Occipital lobe (tissue), 2 donors: Measurements from ENCODE around the gene MALAT1. TPM values are rescaled to one million over a fixed set of nuclear protein-coding genes. Genes with fewer than 3 reads are reported as not detected.
"Not testable (repeated sequence)": the region's sequence is repeated elsewhere in the genome, so short reads cannot be mapped to it uniquely, and the experiment has no call there.

Experiments
- DNase-seq: peaks from one replicate; lab custom pipeline; 2025; lab: John Stamatoyannopoulos, UW
- total RNA-seq: library from RNA; depleted of rRNA; stranded (reverse); fragments of >200 nt; gene quantifications from one replicate; pipeline ENCODE4 v1.2.3, GENCODE V29; 2014

Gene MALAT1
- total RNA-seq, 1 donor from 2014 or later: 11,800 TPM

- not testable (repeated sequence) for DNase-seq
Measured at GRCh38 chr11:65518941-65519549, 20.2 kb downstream of the MALAT1 start.

DNA sequence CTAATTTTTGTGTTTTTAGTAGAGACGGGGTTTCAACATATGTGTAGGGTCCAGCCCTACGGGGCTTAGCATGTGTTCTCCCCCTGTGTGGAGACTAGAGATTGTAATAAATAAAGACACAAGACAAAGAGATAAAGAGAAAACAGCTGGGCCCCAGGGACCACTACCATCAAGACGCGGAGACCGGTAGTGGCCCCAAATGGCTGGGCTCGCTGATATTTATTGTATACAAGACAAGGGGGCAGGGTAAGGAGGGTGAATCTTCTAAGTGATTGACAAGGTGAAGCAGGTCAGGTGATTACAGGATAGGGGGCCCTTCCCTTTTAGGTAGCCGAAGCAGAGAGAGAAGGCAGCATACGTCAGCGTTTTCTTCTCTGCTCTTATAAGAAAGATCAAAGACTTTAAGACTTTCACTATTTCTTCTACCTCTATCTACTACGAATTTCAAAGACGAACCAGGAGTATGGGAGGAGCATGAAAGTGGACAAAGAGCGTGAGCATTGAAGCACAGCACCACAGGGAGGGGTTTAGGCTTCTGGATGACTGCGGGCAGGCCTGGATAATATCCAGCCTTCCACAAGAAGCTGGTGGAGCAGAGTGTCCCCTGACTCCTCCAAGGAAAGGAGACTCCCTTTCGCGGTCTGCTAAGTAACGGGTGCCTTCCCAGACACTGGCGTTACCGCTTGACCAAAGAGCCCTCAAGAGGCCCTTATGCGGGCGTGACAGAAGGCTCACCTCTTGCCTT is 23.1 kb downstream of the MALAT1 start:
- not testable (repeated sequence) for DNase-seq

GRCh38 chr11:65522718-65523630 is 24.1 kb downstream of the MALAT1 start:
- not testable (repeated sequence) for DNase-seq

DNA sequence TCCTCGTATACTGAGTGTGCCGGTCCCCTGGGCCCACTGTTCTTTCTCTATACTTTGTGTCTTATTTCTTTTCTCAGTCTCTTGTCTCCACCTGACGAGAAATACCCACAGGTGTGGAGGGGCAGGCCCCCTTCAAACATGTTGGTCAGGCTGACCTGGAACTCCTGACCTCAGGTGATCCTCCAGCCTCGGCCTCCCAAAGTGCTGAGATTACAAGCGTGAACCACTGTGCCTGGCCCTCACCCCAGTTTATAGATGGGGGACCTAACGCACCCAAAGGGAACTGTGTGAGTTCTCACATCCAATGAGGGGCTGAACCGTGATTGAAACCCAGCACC is 24.8 kb downstream of the MALAT1 start:
- not testable (repeated sequence) for DNase-seq

GRCh38 chr11:65524014-65524740 is 25.3 kb downstream of the MALAT1 start:
- no peak for DNase-seq

DNA sequence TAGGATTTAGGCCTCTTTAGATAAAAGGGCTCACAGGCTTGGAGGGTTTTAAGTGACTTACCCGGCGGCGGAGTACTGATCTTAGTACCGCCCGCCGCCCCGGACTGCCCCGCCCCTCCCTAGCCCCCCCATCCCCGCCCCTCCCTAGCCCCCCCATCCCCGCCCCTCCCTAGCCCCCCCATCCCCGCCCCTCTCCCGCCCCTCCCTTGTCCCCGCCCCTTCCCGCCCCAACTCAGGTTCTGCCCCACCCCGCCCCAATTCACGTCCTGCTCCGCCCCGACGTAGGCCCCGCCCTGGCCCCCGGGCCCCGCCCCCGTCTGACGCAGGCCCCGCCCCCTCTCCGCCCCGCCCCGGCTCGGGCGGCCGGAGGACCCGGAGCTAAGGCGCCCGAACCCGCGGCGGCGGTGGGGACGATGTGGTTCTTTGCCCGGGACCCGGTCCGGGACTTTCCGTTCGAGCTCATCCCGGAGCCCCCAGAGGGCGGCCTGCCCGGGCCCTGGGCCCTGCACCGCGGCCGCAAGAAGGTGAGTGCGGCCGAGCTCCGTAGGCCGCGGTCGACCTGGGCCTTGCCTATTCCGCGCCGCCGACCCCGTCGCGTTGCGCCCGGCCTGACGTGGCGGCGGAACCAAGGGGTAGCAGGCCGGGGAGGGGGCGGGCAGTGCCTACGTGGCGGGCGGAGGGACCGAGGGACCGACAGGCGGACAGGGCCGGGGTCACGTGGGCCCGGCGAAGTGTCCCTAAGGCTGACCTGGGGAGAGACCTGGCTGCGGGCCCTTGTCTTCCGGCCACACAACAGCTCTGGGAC is 26.1 kb downstream of the MALAT1 start, which contains the start of gene SCYL1:
Gene SCYL1, plus strand, starts transcription at position 343 of the 805 bp plus-strand sequence. Its CDS starts 71 bp downstream, at position 414.
- peak; percentile 84 for DNase-seq

- DNase-seq: no peak
Measured at GRCh38 chr11:65525546-65526480, 27.0 kb downstream of the MALAT1 start.

GRCh38 chr11:65526744-65527143 is 27.9 kb downstream of the MALAT1 start:
- DNase-seq: no peak

DNA sequence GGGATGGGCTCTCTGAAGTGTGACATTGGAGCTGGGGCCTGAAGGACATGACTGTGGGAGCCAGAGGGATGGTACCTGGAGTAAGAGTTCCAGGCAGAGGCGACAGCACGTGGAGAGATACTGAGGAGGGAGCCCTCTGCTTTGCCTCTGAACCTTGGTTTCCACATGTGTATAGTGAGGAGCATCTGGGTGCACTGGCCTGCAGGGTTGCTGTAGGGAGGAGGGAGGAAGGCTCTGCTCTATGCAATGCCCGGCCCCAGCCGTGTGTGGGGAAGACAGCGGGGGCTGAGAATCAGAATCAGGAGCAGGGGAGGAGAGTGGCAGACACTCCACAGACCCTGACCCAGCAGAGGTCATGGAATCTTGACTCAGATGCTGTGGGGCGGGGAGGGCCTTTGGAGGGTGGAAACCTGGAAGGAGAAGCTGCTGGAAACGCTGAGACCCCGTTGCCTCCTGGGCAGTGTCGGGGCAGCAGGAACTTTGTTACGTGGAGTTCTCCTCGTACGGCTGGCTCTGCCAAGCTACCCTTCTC is 30.0 kb downstream of the MALAT1 start:
- DNase-seq: no peak

- DNase-seq: no peak
Measured at GRCh38 chr11:65529475-65530156, 30.8 kb downstream of the MALAT1 start.

GRCh38 chr11:65530157-65530496 is 31.3 kb downstream of the MALAT1 start:
- DNase-seq: no peak

GRCh38 chr11:65532388-65533064 is 33.7 kb downstream of the MALAT1 start:
- no peak for DNase-seq

GRCh38 chr11:65535102-65535501 is 36.3 kb downstream of the MALAT1 start:
- no peak for DNase-seq

DNA sequence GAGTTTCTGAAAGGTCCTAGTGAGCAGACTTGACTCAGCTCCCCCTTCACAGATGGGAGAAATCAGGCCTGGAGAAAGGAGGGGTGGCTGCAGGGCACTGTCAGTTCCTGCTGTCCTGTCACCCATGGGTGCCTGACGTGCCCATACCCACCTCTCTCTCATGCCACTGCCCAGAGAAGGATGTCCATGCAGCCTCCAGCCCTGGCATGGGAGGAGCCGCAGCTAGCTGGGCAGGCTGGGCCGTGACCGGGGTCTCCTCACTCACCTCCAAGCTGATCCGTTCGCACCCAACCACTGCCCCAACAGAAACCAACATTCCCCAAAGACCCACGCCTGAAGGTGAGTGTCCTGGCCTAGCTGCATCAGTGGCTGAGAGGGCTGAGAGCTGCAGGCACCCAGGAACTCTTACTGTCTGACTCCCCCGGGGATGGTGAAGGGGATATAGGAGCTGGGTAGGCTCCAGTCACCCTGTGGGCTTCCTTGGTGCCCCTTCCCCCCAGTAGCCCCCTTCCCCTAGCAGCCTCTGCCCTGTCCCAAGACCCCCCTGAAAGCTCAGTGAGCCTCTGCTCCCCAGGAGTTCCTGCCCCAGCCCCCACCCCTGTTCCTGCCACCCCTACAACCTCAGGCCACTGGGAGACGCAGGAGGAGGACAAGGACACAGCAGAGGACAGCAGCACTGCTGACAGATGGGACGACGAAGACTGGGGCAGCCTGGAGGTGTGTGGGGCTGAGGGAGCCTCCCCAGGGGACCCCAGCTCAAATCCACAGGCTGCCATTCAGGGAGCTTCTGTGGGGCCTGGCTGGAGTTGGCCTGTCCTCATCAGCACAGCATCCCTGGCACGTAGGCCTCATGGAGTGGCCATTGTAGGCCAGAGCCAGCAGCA is 37.8 kb downstream of the MALAT1 start:
- DNase-seq: no peak

- no peak for DNase-seq
Measured at GRCh38 chr11:65537296-65537597, 38.4 kb downstream of the MALAT1 start.

GRCh38 chr11:65537620-65538231 is 38.9 kb downstream of the MALAT1 start:
- no peak for DNase-seq
